ENCODE data around the gene HK3.

The HK3 gene

GRCh38 chr5:176906796-176907195 lies 7.7 kb upstream of the HK3 start:
- DNase-seq (ENCODE audit: low read depth), result no peak
- no peak overlapping the region for H3K4me3 ChIP-seq (ENCODE audit: control insufficient read depth, low read depth, low read length)
- no peak for TF ChIP-seq CTCF (IDR thresholded peaks at IDR 0.05; ENCODE audit: control insufficient read depth, insufficient read depth, low read depth, low read length, missing control alignments)

- no peak for DNase-seq (ENCODE audit: low read depth)
- TF ChIP-seq CTCF (IDR thresholded peaks at IDR 0.05; ENCODE audit: control insufficient read depth, insufficient read depth, low read depth, low read length, missing control alignments), result no peak
- H3K4me3 ChIP-seq (ENCODE audit: control insufficient read depth, low read depth, low read length), result no peak overlapping the region
Observed at GRCh38 chr5:176906126-176906525, 7.0 kb upstream of the HK3 start.

- TF ChIP-seq CTCF (IDR thresholded peaks at IDR 0.05; ENCODE audit: control insufficient read depth, insufficient read depth, low read depth, low read length, missing control alignments), result no peak
- H3K4me3 ChIP-seq (ENCODE audit: control insufficient read depth, low read depth, low read length), result no peak overlapping the region
- no peak for DNase-seq (ENCODE audit: low read depth)
Observed at GRCh38 chr5:176904276-176904675, 5.1 kb upstream of the HK3 start.

GRCh38 chr5:176902911-176903664 lies 3.9 kb upstream of the HK3 start:
- no peak for DNase-seq (ENCODE audit: low read depth)
- H3K4me3 ChIP-seq (ENCODE audit: control insufficient read depth, low read depth, low read length), result no peak overlapping the region
- TF ChIP-seq CTCF (IDR thresholded peaks at IDR 0.05; ENCODE audit: control insufficient read depth, insufficient read depth, low read depth, low read length, missing control alignments), result no peak

GRCh38 chr5:176902102-176902814 lies 3.1 kb upstream of the HK3 start:
- no peak overlapping the region for H3K4me3 ChIP-seq (ENCODE audit: control insufficient read depth, low read depth, low read length)
- no peak for TF ChIP-seq CTCF (IDR thresholded peaks at IDR 0.05; ENCODE audit: control insufficient read depth, insufficient read depth, low read depth, low read length, missing control alignments)
- no peak for DNase-seq (ENCODE audit: low read depth)

- H3K4me3 ChIP-seq (ENCODE audit: control insufficient read depth, low read depth, low read length), result no peak overlapping the region
- DNase-seq (ENCODE audit: low read depth), result no peak
- no peak for TF ChIP-seq CTCF (IDR thresholded peaks at IDR 0.05; ENCODE audit: control insufficient read depth, insufficient read depth, low read depth, low read length, missing control alignments)
Observed at GRCh38 chr5:176901260-176902101, 2.3 kb upstream of the HK3 start.
